DOHH2 (cell line): Measurements from ENCODE around the gene MFGE8.

ENCODE experiments used
- CTCF ChIP-seq: fragments of 200-600 bp; sonication (generic); IDR thresholded peaks from one replicate; pipeline ENCODE4 v1.5.1; 2014; ENCODE audit warnings: antibody characterized with exemption, mild to moderate bottlenecking, low read depth, low read length; ENCODE audit not compliant: poor library complexity, severe bottlenecking
- EZH2phosphoT487 ChIP-seq: fragments of 200-600 bp; sonication (generic); IDR thresholded peaks from 2 replicates; pipeline ENCODE4 v1.6.1; 2017; ENCODE audit warnings: borderline replicate concordance, mild to moderate bottlenecking, antibody characterized with exemption, low read length, moderate library complexity, mixed read lengths

DNA sequence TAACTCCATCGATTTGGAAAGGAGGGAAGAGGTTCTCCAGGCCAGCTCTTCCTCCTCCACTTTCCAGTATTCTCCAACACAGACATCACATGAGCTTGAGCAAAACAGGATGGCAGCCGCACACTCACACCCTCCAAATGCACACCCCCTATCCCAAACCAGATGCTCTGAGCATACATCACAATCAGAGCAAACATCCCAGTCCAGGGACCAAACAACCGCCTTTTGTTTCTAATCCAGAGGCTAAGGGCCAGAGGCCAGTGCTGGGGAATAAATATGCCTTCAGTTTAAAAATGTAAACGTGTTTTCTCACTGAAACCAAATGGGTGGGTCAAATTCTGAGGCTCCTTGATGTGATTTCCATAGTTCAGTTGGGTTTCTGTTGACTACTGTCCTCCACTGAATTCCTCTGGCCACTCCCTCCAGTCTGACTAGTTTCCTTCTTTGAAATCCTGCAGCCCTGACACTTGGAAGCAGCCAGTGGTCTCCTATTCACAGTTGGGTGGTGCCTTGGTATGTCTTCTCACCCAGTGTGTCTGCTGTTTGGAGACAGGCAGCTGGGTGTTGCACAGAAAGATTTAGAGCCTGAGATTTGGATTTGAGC lies 19.2 kb upstream of the MFGE8 start:
- TF ChIP-seq CTCF (no peak), EZH2phosphoT487 (no peak)
